GM19372 (cell line): ENCODE measurements around the gene FAM221B.

Source experiments
- ATAC-seq: cut with Tn5 transposase; IDR thresholded peaks from one replicate; pipeline ENCODE4 v1.9.1; 2021; ENCODE audit warnings: mild to moderate bottlenecking, low read depth, moderate library complexity; ENCODE audit not compliant: unreplicated experiment

Gene FAM221B

GRCh38 chr9:35852267-35852815 is 23.8 kb upstream of the FAM221B start:
- ATAC-seq: no peak

- peak; percentile 94 for ATAC-seq
Measured at GRCh38 chr9:35847792-35848572, 19.4 kb upstream of the FAM221B start.

GRCh38 chr9:35845824-35846771 is 17.6 kb upstream of the FAM221B start:
- no peak for ATAC-seq

- ATAC-seq: no peak
Measured at GRCh38 chr9:35844628-35845270, 16.2 kb upstream of the FAM221B start.

GRCh38 chr9:35842795-35843194 is 14.3 kb upstream of the FAM221B start:
- ATAC-seq: peak; percentile 77

DNA sequence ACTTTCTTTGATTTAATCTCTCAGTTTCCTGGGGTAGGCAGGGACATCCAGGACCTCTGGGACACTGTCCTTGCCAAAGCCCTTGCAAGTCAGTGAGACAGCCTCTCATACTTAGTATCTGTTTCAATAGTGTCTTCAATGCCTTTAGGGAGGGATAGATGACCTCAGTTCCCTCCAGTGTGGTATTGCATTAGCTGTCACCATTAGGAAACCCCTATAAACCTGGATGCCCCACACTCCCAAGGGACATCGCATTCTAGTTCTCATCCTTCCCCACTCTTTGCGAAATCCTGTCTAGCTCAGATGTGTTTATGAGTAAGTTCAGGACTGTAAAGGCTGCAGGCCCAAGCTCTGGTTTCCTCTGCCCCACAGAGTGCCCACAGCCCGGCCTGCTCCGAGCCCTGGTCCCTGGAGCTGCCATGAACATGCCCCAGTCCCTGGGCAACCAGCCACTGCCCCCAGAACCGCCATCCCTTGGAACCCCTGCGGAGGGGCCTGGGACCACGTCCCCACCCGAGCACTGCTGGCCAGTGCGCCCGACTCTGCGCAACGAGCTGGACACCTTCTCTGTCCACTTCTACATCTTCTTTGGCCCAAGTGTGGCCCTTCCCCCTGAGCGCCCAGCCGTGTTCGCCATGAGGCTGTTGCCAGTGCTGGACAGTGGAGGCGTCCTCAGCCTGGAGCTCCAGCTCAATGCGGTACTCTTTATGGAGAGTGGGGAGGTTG is 13.7 kb upstream of the FAM221B start:
- no peak for ATAC-seq

GRCh38 chr9:35841645-35841900 is 13.0 kb upstream of the FAM221B start:
- ATAC-seq: no peak

- ATAC-seq: no peak
Measured at GRCh38 chr9:35840881-35841644, 12.5 kb upstream of the FAM221B start.

- ATAC-seq: no peak
Measured at GRCh38 chr9:35839926-35840325, 11.4 kb upstream of the FAM221B start.

- no peak for ATAC-seq
Measured at GRCh38 chr9:35836595-35836994, 8.1 kb upstream of the FAM221B start.

DNA sequence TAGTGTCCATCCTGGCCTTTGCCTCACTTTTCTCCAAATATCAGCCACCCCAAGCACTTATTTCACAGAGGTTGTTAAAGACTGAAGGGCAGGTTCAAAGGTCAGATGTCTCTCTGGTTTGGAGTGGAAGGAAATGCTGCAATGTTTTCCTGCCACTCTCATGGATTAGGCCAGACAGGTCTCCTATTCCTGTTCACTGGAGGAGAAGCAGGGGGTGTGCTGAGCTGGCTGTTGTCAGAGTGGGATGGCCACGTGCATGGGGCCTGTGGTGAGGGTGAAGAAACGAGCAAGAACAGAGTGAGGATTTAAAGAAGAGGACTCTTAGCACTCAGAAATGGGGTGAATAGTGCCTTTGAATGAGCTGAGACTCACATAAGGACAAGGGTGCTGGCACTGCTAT is 7.2 kb upstream of the FAM221B start:
- ATAC-seq: no peak

DNA sequence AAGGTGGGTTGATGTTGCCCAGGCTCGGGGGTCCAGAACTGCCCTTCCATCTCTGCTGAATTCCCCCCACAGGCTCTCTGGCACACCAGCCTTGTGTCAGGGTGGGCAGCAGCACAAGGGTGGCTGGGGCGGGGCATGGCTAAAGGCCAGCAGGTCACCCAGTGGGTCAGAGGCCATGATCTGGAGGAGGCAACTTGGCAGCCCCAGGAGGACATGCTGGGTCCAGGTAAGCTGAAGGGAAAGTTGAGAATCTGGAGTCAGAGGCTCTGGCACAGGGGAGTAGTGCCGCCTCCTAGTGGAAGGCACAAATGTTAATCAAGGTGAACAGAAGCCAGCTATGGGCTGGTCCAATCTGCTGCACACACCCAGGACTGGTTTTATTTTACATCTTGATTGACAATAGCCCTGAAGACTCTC is 6.7 kb upstream of the FAM221B start:
- ATAC-seq: no peak

DNA sequence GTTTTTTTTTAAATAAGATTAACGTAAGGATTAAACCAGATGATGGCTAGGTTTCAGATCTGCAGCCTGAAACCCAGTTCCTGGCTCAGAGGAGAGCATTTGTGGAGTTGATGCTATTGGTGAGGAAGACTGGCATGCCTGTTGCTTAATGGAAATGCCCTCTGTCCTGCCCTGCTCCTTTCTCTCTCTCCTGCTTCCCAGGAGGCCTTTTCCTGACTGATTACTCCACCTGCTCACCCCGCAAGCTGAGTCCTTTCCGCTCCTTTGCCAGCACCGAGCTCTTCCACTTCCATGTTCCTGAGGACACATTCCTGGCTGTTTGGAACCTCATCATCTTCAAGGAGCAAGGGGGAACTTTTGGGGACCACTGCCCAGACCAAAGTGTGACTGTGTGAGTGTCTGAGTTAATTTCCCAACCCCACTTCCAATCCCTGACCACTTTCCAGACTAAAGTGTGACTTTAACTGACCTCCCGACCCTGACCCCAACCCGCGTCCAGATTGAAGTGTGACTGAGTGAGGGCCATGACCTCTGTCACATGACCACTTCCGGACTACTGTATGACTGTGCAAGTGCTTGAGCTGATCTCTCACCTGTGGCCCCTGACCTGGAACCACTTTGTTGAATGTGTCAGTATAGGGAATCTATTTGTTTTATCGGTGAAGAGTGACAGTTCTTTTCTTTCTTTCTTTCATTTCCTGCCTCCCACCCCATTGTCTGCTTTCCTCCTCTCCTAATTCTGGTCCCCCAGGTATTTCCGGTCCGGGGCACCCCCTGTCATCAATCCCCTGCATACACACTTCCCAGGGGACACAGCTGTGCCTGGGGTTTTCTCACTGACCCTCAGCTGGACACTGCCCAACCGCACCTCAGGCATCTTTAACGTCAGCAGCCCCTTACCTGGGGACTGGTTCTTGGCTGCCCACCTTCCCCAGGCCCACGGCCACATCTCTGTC is 6.0 kb upstream of the FAM221B start:
- no peak for ATAC-seq

DNA sequence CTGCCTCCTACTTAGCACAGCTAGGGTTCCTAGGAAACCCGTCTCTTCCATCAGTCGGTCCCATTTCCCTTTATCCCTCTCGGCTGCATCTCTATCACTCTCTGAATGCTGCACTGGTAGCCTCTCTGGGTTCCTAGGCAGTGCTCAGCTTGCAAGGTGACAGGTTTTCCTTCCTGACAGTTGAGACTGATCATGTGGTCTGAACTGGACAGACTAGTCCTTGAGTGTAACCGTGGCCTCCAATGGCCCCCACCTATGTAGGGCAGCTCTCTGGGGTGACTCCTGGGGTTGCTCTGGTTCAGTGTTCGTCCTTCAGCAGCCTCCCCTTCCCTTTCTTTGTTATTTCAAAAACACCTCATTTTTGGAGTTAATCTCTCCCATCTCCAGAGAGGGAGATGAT is 4.3 kb upstream of the FAM221B start:
- no peak for ATAC-seq

DNA sequence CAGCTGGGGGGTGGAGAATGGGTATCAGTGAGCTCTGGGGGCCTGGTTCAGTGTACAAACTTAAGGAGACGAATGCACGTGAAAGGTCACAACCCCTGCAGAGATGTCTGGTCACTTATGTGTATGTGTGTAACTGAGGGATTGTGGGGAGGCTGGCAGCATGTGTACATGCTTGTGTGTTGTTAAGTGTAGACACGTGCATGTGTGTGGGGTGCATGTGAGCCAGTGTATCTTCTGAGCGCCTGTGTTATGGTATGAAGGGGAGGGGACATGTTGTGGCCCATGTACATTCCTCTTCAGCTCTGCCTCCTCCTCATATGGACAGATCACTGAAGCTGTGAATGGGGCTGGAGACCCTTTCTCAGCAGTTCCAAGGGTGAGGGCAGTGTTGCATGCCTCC is 2.5 kb upstream of the FAM221B start:
- ATAC-seq: no peak

- no peak for ATAC-seq
Measured at GRCh38 chr9:35829764-35830096, 1.2 kb upstream of the FAM221B start.

DNA sequence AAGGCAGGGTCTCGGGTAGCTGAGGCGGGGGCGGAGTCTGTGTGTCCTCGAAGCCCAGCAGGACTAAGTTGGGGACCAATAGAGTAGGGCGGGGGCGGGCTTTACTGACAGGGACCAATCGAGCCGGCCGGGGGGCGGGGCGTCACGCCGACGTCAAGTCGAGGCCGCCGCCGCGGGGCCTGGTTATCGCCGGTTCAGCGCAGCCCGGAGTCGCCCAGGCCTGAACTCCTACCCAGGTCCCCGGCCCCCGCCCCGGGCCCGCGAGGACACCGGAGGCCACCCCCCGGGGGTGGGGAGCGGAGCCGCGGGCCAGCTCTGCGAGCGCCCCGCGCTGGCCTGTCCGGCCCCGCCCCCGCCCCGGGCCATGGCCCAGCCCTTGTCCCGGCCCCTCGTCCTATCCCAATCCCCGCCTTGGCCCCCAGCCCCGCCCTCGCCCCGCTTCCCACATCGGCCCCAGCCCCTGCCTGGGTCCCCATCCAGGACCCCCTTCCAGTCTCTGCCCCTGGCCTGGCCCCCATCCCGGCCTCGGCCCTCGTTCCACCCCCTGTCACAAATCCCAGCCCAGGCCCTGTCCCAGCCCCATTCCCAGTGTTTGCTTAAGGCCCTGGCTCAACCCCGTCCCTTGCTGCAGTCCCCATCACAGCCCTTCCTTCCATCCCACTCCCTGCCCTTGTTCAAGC is 692 bp upstream of the FAM221B start, which contains the start of gene TMEM8B:
TMEM8B (plus strand) TSS at position 145 of the 680 bp plus-strand sequence; CDS start at position 365, 220 bp downstream.
- ATAC-seq: peak; percentile 80

DNA sequence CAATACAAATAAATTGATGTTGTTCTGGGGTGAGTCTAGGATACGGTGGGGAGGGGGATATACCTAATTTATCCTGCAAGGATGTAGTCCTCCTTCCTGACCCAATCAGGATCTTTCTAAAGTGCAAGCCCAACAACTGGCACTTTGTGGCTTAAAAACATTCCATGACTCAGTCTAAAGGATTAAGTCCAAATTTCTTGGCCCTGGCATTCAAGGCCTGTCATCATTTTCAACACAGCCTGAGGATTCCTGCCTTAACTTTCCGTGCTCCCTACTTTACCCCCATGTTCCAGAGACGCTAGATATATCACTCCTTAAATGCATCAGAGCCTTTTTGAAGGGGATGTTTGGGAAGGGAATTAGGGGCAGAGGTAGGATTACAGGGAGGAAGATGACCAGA is 1.0 kb downstream of the FAM221B start:
- no peak for ATAC-seq
